ENCODE measurements around the gene USO1.

GRCh38 chr4:75685546-75686189, 38.7 kb upstream of the USO1 start:
- TF ChIP-seq, protein P1, sequence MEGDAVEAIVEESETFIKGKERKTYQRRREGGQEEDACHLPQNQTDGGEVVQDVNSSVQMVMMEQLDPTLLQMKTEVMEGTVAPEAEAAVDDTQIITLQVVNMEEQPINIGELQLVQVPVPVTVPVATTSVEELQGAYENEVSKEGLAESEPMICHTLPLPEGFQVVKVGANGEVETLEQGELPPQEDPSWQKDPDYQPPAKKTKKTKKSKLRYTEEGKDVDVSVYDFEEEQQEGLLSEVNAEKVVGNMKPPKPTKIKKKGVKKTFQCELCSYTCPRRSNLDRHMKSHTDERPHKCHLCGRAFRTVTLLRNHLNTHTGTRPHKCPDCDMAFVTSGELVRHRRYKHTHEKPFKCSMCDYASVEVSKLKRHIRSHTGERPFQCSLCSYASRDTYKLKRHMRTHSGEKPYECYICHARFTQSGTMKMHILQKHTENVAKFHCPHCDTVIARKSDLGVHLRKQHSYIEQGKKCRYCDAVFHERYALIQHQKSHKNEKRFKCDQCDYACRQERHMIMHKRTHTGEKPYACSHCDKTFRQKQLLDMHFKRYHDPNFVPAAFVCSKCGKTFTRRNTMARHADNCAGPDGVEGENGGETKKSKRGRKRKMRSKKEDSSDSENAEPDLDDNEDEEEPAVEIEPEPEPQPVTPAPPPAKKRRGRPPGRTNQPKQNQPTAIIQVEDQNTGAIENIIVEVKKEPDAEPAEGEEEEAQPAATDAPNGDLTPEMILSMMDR (IDR thresholded peaks at IDR 0.05): no peak
- TF ChIP-seq EP300 (IDR thresholded peaks at IDR 0.05) (no peak), POLR2A (IDR thresholded peaks at IDR 0.05) (no peak)
